NCI-H446 (cell line): Measurements from ENCODE around the gene STT3B.
A peak's percentile ranks its signal among the peaks of the same experiment; 100 is the strongest.

ENCODE experiments used
- DNase-seq, 2 experiments: peaks; one replicate each; lab custom pipeline; 2025; lab: John Stamatoyannopoulos, UW

The STT3B gene

DNA sequence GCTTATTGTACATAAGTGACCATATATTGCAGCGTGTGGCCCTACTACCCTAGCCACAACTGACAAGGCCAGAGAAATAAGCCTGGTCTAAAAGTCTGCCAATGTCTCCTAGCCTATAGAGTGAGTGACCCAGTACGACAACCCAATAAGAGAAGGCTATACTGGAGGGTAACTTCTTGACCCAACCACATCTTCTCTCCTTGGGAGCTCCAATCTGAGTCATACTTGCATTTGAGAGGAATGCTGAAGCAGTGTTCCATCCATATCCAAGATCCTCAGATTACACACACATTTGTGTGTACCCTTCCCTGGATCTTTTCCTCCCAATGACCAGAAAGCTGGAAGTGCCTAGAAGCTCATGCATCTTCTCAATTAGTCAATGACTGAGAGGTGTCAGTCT is 11.3 kb upstream of the STT3B start:
- no peak for DNase-seq

DNA sequence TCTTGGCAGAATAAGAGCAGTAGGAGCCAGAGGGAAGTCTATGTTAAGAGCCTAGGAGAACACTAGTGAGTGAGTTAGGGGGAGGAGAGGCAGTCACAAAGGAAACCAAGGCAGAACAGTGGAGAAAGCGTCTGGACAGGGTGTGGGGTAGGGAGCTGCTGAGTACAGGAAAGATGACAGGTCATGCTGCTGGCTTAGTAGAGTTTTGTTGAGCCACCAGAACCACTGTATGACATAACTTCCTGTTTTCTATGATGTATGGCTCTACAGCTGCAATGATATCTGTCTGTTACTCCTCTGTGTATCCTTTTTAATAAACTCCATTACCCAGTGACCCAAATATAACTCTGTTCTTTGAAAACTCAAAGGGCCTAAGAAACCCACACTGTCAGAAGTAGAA is 10.6 kb upstream of the STT3B start:
- no peak for DNase-seq

GRCh38 chr3:31523543-31523942 is 9.2 kb upstream of the STT3B start:
- no peak for DNase-seq

- no peak for DNase-seq
These were observed 7.2 kb upstream of the STT3B start for GRCh38 chr3:31525532-31525931.

GRCh38 chr3:31529421-31529820 is 3.3 kb upstream of the STT3B start:
- DNase-seq = no peak

DNA sequence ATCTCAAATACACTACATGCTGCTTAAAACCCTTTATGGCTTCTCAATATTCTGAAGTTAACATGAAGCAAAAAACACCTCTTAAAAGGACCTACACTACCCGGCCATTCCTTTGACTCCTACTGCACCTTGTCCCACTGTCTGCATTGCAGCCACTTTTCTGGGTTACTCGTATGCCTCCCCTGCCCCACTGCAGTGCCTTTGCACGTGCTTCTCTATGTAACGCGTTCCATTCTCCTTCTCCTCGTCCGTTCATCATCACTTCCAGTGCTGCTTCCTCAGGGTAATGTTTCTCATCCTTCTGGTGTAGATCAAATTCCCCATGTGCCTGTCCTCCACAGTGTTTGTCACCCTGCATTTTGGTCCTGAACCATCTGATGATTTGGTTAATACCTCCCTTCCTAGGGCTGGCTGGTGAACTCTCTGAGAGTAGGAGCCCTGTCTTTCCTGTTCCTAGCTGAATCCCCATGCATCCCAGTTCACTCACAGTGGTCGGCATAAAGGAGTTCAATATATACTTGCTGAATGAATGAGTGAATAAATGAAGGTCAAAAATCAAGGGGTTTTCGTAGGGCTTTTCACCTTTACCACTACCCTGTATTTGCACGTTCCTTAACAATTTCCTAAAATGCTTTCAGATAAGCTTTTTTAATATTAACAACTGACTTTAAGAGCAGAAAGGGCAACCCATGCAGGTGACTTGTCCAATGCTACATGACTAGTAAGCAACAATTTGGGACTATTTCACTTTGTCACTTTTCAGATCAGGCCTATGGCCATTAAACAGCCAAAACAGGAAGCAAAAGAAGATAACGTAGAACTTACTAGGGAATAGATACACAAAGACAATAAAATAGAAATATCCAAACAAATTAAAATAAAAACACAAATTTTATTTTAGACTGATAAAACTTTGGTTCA is 2.4 kb upstream of the STT3B start:
- no peak for DNase-seq

- no peak for DNase-seq
These were observed 1.8 kb upstream of the STT3B start for GRCh38 chr3:31530960-31531335.

GRCh38 chr3:31531452-31531991 is 1.2 kb upstream of the STT3B start:
- DNase-seq = no peak

DNA sequence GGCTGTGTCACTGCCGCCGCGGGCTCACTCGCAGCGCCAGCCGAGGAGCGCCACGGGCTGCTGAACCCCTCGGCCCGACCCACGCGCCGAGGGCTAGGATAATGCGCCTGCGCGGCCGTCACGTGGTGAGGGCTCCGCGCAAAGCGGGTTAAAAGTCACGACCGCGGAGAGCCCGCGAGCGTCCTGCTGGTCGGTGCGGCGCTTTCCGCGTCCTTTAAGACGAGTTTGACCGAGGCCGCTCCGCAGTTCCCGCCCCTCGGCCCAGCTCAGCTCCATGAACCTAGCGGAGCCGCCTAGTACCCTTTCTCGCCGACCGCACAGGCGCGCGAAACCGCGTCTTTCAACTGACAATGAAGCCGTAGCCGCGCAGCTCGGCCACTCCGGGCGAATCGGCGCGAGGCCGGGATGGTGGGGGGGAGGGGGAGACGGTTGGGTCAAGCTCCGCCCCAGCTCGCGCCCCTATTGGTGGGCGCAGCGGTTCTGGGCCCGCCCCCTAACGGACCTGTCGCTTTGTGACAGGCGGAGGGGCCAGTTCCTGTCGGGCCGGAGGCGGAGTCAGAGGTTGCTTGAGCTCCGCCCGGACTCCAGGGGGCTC is 636 bp upstream of the STT3B start:
- DNase-seq = peak; percentile 93 to 96

- no peak for DNase-seq
These were observed 692 bp downstream of the STT3B start for GRCh38 chr3:31533169-31534064.

GRCh38 chr3:31534065-31534425 is 1.3 kb downstream of the STT3B start:
- no peak for DNase-seq

DNA sequence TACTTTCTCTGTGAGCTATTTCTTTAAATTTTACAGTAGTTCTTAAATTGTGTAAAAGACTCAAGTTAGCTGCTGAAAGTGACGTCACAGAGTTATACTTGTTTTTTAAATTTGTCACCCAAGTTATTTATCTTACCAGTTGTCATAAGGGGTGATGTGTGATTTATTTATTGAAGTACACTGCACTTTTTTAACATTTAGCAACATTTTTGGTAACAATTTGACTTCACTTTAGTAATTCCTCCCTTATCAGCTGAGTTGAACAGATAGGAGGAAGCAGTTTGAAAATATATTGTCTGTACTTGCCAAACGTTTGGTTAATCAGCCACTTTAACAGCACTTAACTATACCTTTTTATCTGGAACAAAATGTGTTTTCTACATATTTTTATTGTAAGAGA is 3.8 kb downstream of the STT3B start:
- no peak for DNase-seq

DNA sequence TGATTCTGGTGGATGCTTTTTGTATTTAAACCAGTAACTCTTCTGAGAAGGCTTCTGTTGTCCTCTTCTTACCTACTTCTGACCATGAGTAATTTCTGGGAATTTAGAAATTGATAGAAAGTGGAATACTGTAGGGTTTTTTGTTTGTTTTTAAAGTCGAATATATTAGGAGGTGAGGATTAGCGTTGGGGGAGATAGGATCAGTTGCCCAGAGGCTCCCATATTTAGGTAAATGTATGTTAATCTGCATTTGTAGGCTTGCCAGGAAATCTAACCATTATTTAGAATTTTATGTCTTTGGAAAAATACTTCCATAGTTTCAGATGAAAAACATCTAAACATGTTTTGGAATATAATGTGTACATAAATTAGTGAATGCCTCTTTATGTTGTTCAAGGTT is 6.1 kb downstream of the STT3B start:
- DNase-seq = no peak

GRCh38 chr3:31539275-31539674 is 6.5 kb downstream of the STT3B start:
- no peak for DNase-seq

DNA sequence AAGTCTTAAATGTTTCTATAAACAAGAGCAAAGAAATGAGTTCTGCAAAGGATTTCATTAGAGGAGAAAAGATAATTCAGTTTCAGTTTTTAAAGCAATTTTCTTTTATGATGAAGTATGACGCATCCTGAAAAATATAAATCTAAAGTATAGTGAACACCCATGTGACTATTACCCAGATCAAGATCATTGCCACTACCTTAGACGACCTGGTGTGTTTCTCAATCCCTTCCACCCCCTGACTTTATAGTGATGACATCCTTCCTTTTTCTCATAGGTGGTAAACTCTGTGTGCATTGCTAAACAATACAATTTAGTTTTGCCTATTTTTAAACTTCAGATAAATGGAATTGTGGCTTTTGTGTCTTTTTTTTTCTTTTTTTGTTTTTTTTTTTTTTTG is 8.4 kb downstream of the STT3B start:
- DNase-seq = no peak

GRCh38 chr3:31542246-31542645 is 9.5 kb downstream of the STT3B start:
- no peak for DNase-seq

- no peak for DNase-seq
These were observed 10.7 kb downstream of the STT3B start for GRCh38 chr3:31543375-31543774.

DNA sequence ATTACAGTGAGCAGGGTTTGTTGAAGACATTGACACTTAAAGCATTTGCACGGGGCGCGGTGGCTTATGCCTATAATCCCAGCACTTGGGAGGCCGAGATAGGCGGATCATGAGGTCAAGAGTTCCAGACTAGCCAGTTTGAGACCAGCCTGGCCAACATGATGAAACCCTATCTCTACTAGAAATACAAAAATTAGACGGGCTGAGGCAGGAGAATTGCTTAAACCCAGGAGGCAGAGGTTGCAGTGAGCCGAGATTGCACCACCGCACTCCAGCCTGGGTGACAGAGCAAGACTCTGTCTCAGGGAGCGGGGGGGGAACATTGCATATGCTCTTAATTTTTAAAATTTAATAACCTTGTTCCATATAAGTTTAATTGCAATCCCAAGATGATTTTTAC is 11.9 kb downstream of the STT3B start:
- DNase-seq = no peak

DNA sequence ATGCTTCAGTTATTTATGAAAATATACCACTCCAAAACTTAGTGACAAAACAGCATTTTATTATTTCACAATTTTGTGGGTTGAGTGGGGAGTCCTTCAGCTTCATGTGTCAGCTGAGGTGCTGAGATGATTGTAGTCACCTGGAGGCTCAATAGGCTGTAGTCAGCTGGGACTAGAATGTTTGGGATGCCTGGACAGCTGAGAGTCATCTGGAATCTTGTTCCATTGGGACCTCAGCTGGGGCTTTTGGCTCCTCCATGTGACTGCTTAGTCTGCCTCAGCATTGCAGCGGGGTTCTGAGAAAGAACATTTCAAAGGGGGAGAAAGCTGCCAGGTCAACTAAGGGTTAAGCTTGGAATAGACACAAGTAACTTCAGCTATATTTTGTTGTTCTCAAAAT is 13.4 kb downstream of the STT3B start:
- no peak for DNase-seq

DNA sequence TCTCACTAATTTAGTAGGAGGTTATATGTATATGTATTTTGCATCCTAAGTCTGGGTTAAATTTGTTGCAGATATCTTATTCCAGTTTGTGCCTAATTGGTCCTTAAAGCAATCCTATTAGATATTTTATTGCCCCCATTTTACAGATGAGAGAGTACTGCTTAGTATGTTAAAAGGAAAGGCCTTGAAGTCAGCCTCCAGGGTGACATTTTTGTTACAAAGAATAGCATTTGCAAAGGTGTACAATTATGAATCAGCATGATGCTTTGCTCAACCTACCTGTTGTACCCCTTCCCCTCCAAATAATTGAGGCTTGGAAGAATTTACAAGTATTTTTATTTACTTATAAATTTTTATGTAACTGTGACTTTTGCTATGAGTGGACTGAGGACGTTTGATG is 14.0 kb downstream of the STT3B start:
- no peak for DNase-seq

DNA sequence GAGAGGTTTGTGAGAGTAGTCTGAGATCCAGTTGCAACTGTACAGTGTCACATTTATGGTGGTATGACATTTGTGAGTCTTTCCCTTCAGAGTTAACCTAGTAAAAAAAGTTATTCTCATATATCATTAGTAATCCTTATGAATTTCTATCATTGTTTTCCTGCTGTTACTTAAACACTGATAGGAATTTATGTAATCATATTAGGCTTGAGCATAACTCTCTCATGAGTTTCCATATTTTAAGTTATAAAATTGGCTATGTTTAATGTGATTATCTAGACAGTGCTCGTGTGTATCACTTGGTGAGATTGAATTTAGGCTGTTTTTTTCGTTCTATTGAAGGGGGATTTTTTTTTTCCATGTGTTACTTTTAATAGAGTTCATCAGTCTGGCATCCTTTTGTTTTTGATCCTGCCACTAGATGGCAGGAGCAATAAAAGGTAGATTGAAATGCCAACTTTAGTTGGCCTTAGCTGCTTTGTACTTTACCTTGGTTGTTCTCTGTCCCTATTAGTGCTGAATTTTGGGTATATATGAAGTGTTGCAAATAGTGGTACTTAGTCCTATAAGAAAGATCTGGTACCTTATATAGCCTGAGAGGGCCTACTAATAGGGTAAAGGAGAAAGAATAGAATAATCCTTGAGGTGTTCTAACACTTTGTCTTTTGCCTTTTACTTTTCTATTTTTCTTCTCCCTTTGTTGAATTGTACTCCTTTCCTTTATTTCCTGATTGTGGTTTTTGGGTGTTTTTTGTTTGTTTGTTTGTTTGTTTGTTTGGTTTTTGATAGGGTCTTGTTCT is 17.9 kb downstream of the STT3B start:
- DNase-seq = no peak

- DNase-seq = no peak
These were observed 18.9 kb downstream of the STT3B start for GRCh38 chr3:31551646-31552045.
